HepG2 (cell line): ENCODE measurements around the gene PIBF1. TPM values are rescaled to one million over a fixed set of nuclear protein-coding genes. Genes with fewer than 3 reads are reported as not detected.

ENCODE experiments used
- BCL3 ChIP-seq: sonication (generic); formaldehyde crosslinking; IDR thresholded peaks from 2 replicates; pipeline ENCODE4 v1.5.1; 2020; ENCODE audit warnings: mild to moderate bottlenecking, missing genetic modification reagents, moderate library complexity
- CENPBD1 ChIP-seq: sonication (generic); formaldehyde crosslinking; IDR thresholded peaks from 2 replicates; pipeline ENCODE4 v1.8.0; 2022; ENCODE audit warnings: missing genetic modification reagents, low read depth, mild to moderate bottlenecking, borderline replicate concordance
- GATAD2A ChIP-seq: IDR thresholded peaks from 2 replicates; pipeline ENCODE4 v1.6.1; 2016
- GLMP ChIP-seq: sonication (generic); formaldehyde crosslinking; IDR thresholded peaks from 2 replicates; pipeline ENCODE4 v1.9.0; 2021; ENCODE audit warnings: missing genetic modification reagents, mild to moderate bottlenecking, borderline replicate concordance
- HHEX ChIP-seq: IDR thresholded peaks from 2 replicates; pipeline ENCODE4 v1.6.1; 2016; ENCODE audit warnings: control low read depth
- ISL2 ChIP-seq: sonication (generic); formaldehyde crosslinking; IDR thresholded peaks from 2 replicates; pipeline ENCODE4 v1.5.0; 2020; ENCODE audit warnings: missing genetic modification reagents
- KLF12 ChIP-seq: sonication (generic); formaldehyde crosslinking; IDR thresholded peaks from 2 replicates; pipeline ENCODE4 v1.4.0; 2020; ENCODE audit warnings: missing genetic modification reagents, borderline replicate concordance
- MYNN ChIP-seq: sonication (generic); formaldehyde crosslinking; IDR thresholded peaks from 2 replicates; pipeline ENCODE4 v1.4.0; 2020; ENCODE audit warnings: mild to moderate bottlenecking, low read depth, missing genetic modification reagents
- PAX8 ChIP-seq: sonication (generic); formaldehyde crosslinking; IDR thresholded peaks from 2 replicates; pipeline ENCODE4 v1.8.0; 2022; ENCODE audit warnings: mild to moderate bottlenecking, missing genetic modification reagents, borderline replicate concordance
- SATB2 ChIP-seq: sonication (generic); formaldehyde crosslinking; IDR thresholded peaks from 2 replicates; pipeline ENCODE4 v1.5.0; 2020; ENCODE audit warnings: missing genetic modification reagents
- SIN3A ChIP-seq: IDR thresholded peaks from 2 replicates; pipeline ENCODE4 v1.6.1; 2011; ENCODE audit warnings: low read depth, mild to moderate bottlenecking, control low read depth, low read length, borderline replicate concordance
- SMAD1 ChIP-seq: sonication (generic); formaldehyde crosslinking; IDR thresholded peaks from 2 replicates; pipeline ENCODE4 v1.4.0; 2020; ENCODE audit warnings: missing genetic modification reagents, low read depth, mild to moderate bottlenecking, borderline replicate concordance
- ZC3H4 ChIP-seq: sonication (generic); formaldehyde crosslinking; IDR thresholded peaks from 2 replicates; pipeline ENCODE4 v1.4.0; 2020; ENCODE audit warnings: missing genetic modification reagents, borderline replicate concordance
- ZNF282 ChIP-seq: fragments of 450-650 bp; IDR thresholded peaks from 2 replicates; pipeline ENCODE4 v1.6.1; 2018; ENCODE audit not compliant: partially characterized antibody
- ZNF564 ChIP-seq: sonication (generic); formaldehyde crosslinking; IDR thresholded peaks from 2 replicates; pipeline ENCODE4 v1.8.1; 2023; ENCODE audit warnings: mild to moderate bottlenecking, missing genetic modification reagents
- ZNF570 ChIP-seq: sonication (generic); formaldehyde crosslinking; IDR thresholded peaks from 2 replicates; pipeline ENCODE4 v1.4.0; 2020; ENCODE audit warnings: mild to moderate bottlenecking, missing genetic modification reagents, borderline replicate concordance
- ZNF670 ChIP-seq: sonication (generic); formaldehyde crosslinking; IDR thresholded peaks from 2 replicates; pipeline ENCODE4 v1.8.0; 2022; ENCODE audit warnings: mild to moderate bottlenecking, missing genetic modification reagents, borderline replicate concordance
- ZNF788 ChIP-seq: sonication (generic); formaldehyde crosslinking; IDR thresholded peaks from 2 replicates; pipeline ENCODE4 v1.5.0; 2020; ENCODE audit warnings: mild to moderate bottlenecking, missing genetic modification reagents, borderline replicate concordance
- ZSCAN9 ChIP-seq: IDR thresholded peaks from 2 replicates; pipeline ENCODE4 v1.6.1; 2016; ENCODE audit warnings: borderline replicate concordance
- polyA plus RNA-seq, 8 experiments: library from polyadenylated mRNA; depleted of rRNA in 3 of 8; stranded (reverse) in 7 of 8; unstranded in 1 of 8; fragments of >200 nt; fragmentation: Illumina TruSeq in 4 of 8; extraction: Trizol in 4 of 8; gene quantifications; 2 replicates each; pipeline versions ENCODE4 v1.2.1 to v1.2.3, GENCODE V29; 2011 to 2016; ENCODE audit warnings: low read depth in 4 of 8, missing spikeins in 1 of 8, mixed read lengths in 1 of 8; ENCODE audit not compliant: insufficient read depth in 1 of 8
- total RNA-seq, 5 experiments: library from RNA; depleted of rRNA; stranded (reverse); fragments of >200 nt; fragmentation: Illumina TruSeq; extraction: Trizol; gene quantifications; 2 replicates each; pipeline ENCODE4 v1.2.3, GENCODE V29; 2016; ENCODE audit warnings: low read depth in 1 of 5

The PIBF1 gene
- total and polyA plus RNA-seq, 2 of the 13 experiments (the other 11 are each of a cell fraction or from before 2014, with no cell fraction given): 4.2 to 15.8 TPM

GRCh38 chr13:73058736-73059459 lies 277.0 kb downstream of the PIBF1 start, which contains the start of gene KLF5 (continued):
- peak; percentile 35; the same call in 1 of the 2 replicates for TF ChIP-seq SMAD1 (CRISPR knock-in tag)
- no peak for TF ChIP-seq PAX8 (CRISPR knock-in tag)
- TF ChIP-seq CENPBD1: no peak; the same call in 1 of the 2 replicates
- TF ChIP-seq HHEX (CRISPR knock-in tag): no peak
- no peak for TF ChIP-seq SATB2
- TF ChIP-seq GATAD2A: peak; percentile 32; the same call in 1 of the 2 replicates
- peak; percentile 28; the same call in 1 of the 2 replicates for TF ChIP-seq ZNF788 (CRISPR knock-in tag)
- no peak for TF ChIP-seq ZNF282
- TF ChIP-seq ZC3H4 (CRISPR knock-in tag): no peak
- TF ChIP-seq GLMP (CRISPR knock-in tag): no peak
- TF ChIP-seq ZNF564 (CRISPR knock-in tag): no peak
- TF ChIP-seq KLF12: 0 out of 2 replicates have a peak, but pooled peaks have one; percentile 68
- TF ChIP-seq ISL2 (CRISPR knock-in tag): no peak
- no peak for TF ChIP-seq ZSCAN9 (CRISPR knock-in tag)
- no peak; the same call in 1 of the 2 replicates for TF ChIP-seq BCL3 (CRISPR knock-in tag)
- TF ChIP-seq ZNF670: no peak
- 0 out of 2 replicates have a peak, but pooled peaks have one; percentile 38 for TF ChIP-seq MYNN (CRISPR knock-in tag)
- TF ChIP-seq SIN3A: 0 out of 2 replicates have a peak, but pooled peaks have one; percentile 37
- TF ChIP-seq ZNF570: no peak
